ENCODE results near the gene NAXE.
A peak's percentile ranks its signal among the peaks of the same experiment; 100 is the strongest.
"Not testable (repeated sequence)": the region's sequence is repeated elsewhere in the genome, so short reads cannot be mapped to it uniquely, and the experiment has no call there.

NAXE gene

DNA sequence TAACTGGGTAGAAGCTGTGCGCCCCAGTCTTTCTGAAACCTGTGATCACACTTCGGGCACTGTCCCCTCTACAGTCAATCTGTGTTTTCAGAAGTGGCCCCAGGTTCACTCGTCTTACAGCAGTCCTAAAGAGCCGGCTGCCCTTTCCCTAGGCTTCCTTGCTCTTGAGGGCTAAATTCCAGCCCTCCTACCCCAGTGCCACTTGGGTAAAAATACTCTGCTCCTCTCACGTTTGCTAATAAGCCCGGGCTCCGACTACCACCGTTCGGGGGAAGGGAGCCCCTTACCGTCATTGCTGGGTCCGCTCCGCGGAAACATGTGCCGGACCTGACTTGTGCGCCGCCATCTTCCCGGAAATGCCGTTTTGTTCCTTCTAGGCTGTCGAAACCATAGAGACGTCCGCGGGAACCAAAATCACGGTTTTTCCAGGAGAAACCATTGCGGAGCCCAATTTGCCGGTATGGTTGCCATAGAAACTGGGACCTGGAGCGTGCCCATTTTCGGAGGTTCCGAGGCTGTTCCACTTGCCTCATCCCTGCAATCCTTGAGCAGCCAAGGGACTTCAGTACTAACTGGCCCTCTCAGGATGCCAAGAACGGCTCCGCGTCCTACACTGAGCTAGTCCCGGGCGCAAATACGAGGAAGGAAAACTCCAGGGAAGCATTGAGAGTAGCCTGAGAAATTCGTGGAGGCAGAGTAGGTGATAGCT is 9.7 kb downstream of the NAXE start, which contains the start of gene GPATCH4:
Gene GPATCH4 (minus strand): TSS at position 358 of the 709 bp plus-strand sequence.
- H3F3A ChIP-seq (ENCODE audit: insufficient read depth, low read length): no peaks in the 10 kb centered on the region
- no peak for TF ChIP-seq EZH2 (IDR thresholded peaks at IDR 0.05; ENCODE audit: borderline replicate concordance, low read length)
- TF ChIP-seq, protein P1, sequence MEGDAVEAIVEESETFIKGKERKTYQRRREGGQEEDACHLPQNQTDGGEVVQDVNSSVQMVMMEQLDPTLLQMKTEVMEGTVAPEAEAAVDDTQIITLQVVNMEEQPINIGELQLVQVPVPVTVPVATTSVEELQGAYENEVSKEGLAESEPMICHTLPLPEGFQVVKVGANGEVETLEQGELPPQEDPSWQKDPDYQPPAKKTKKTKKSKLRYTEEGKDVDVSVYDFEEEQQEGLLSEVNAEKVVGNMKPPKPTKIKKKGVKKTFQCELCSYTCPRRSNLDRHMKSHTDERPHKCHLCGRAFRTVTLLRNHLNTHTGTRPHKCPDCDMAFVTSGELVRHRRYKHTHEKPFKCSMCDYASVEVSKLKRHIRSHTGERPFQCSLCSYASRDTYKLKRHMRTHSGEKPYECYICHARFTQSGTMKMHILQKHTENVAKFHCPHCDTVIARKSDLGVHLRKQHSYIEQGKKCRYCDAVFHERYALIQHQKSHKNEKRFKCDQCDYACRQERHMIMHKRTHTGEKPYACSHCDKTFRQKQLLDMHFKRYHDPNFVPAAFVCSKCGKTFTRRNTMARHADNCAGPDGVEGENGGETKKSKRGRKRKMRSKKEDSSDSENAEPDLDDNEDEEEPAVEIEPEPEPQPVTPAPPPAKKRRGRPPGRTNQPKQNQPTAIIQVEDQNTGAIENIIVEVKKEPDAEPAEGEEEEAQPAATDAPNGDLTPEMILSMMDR (IDR thresholded peaks at IDR 0.05; ENCODE audit: low read length): no peak
- peaks cover 32% of the 10 kb centered on the region for H3K36me3 ChIP-seq (ENCODE audit: insufficient read depth, low read length)
- H4K20me1 ChIP-seq (ENCODE audit: insufficient read depth, low read length): no peaks in the 10 kb centered on the region
- no peaks in the 10 kb centered on the region for H3K27me3 ChIP-seq (ENCODE audit: insufficient read depth, low read length)
- peak within 1 kb of the TSS; percentile 72 for H3K27ac ChIP-seq (ENCODE audit: low read depth, low read length, poor library complexity, severe bottlenecking)
- peaks cover 27% of the 10 kb centered on the region for H3K4me1 ChIP-seq (ENCODE audit: insufficient read depth, low read length, severe bottlenecking)
- H3K4me3 ChIP-seq (ENCODE audit: low read depth, low read length, poor library complexity, severe bottlenecking): peak within 1 kb of the TSS; percentile 73
- peak within 1 kb of the TSS; percentile 93 for H3K4me2 ChIP-seq (ENCODE audit: low read length)
- H3K9me3 ChIP-seq (ENCODE audit: low read length): no peaks in the 10 kb centered on the region
- no peaks in the 10 kb centered on the region for H3K79me2 ChIP-seq (ENCODE audit: insufficient read depth, low read length)
- H3K9ac ChIP-seq (ENCODE audit: low read length): peak within 1 kb of the TSS; percentile 83
- no peaks in the 10 kb centered on the region for H3K9me2 ChIP-seq (ENCODE audit: low read depth, low read length)
- H2AFZ ChIP-seq (ENCODE audit: low read length): peak within 1 kb of the TSS; percentile 83

DNA sequence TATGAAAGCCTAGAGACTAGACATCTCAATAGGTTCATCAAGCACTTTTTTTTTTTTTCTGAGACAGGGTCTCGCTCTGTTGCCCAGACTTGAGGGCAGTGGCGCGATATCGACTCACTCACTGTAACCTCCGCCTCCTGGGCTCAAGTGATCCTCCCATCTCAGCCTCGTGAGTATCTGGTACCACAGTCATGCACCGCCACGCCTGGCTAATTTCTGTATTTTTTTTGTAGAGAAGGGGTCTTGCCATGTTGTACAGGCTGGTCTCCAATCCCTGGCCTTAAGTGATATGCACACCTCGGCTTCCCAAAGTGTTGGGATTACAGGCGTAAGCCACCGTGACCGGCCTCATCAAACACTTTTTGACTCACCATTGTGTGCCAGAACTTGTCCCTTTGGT is 10.3 kb downstream of the NAXE start:
- Histone ChIP-seq H3K4me2 (ENCODE audit: low read length) (peak overlapping the region; percentile 93), H3K79me2 (ENCODE audit: insufficient read depth, low read length) (no peaks in the 10 kb centered on the region), H4K20me1 (ENCODE audit: insufficient read depth, low read length) (no peaks in the 10 kb centered on the region), H3K27ac (ENCODE audit: low read depth, low read length, poor library complexity, severe bottlenecking) (peak overlapping the region; percentile 72), H3K4me3 (ENCODE audit: low read depth, low read length, poor library complexity, severe bottlenecking) (peak overlapping the region; percentile 73), H2AFZ (ENCODE audit: low read length) (no peak overlapping the region; the same call in 1 of the 2 replicates), H3K4me1 (ENCODE audit: insufficient read depth, low read length, severe bottlenecking) (peaks cover 27% of the 10 kb centered on the region), H3F3A (ENCODE audit: insufficient read depth, low read length) (no peaks in the 10 kb centered on the region), H3K9me3 (ENCODE audit: low read length) (no peaks in the 10 kb centered on the region), H3K9ac (ENCODE audit: low read length) (peak overlapping the region; percentile 83), H3K36me3 (ENCODE audit: insufficient read depth, low read length) (peaks cover 26% of the 10 kb centered on the region), H3K9me2 (ENCODE audit: low read depth, low read length) (no peaks in the 10 kb centered on the region), H3K27me3 (ENCODE audit: insufficient read depth, low read length) (no peaks in the 10 kb centered on the region)
- TF ChIP-seq, protein P1 (IDR thresholded peaks at IDR 0.05; ENCODE audit: low read length): no peak
- no peak for TF ChIP-seq EZH2 (IDR thresholded peaks at IDR 0.05; ENCODE audit: borderline replicate concordance, low read length)

DNA sequence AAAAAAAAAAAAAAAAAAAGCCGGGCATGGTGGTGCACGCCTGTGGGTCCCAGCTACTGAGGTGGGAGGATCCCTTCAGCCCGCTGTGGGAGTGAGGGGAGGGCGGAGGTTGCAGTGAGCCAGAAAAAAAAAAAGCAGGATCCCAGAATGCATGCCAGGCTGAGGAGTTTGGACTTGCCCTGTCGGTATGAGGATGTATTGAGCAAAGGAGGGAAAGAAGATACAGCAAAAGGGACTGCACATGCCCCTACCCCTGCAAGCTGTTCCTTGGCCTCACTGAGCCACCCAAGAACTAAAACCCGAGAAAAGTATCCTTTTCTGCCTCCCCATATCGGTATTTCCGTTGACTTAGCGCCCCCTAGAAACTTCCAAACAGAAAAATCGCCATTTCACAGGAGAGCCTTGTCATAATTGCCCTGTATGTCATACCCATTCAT is 11.0 kb downstream of the NAXE start:
- TF ChIP-seq EZH2 (IDR thresholded peaks at IDR 0.05; ENCODE audit: borderline replicate concordance, low read length): no peak
- TF ChIP-seq, protein P1 (IDR thresholded peaks at IDR 0.05; ENCODE audit: low read length): peak; percentile 73

DNA sequence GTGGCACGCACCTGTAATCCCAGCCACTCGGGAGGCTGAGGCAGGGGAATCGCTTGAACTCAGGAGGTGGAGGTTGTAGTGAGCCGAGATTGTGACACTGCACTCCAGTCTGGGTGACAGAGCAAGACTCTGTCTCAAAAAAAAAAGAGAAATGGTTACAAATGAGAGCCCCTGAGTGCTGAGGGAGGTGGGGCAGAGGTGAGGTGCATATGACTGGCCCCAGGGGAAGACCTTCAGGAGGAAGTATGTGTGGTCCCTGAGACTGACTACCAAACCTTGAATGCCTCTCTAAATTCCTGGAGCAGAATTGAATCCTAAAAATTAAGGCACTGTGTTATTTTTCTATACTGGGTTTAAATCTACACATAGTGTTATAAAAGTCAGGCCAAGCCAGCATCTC is 15.8 kb downstream of the NAXE start:
- not testable (repeated sequence) for H2AFZ ChIP-seq (ENCODE audit: low read length)

More for the DNA sequence above, 11.0 kb downstream of the NAXE start:
- Histone ChIP-seq H3K36me3 (ENCODE audit: insufficient read depth, low read length) (peaks cover 19% of the 10 kb centered on the region; the same call in 1 of the 2 replicates), H3K9me2 (ENCODE audit: low read depth, low read length) (no peaks in the 10 kb centered on the region), H3K9ac (ENCODE audit: low read length) (no peak overlapping the region), H3K4me3 (ENCODE audit: low read depth, low read length, poor library complexity, severe bottlenecking) (peak overlapping the region; percentile 13), H3K9me3 (ENCODE audit: low read length) (no peaks in the 10 kb centered on the region), H3K27me3 (ENCODE audit: insufficient read depth, low read length) (no peaks in the 10 kb centered on the region), H2AFZ (ENCODE audit: low read length) (no peak overlapping the region), H4K20me1 (ENCODE audit: insufficient read depth, low read length) (no peaks in the 10 kb centered on the region), H3K4me2 (ENCODE audit: low read length) (peak overlapping the region; percentile 93; the same call in 1 of the 2 replicates), H3K27ac (ENCODE audit: low read depth, low read length, poor library complexity, severe bottlenecking) (no peak overlapping the region), H3K79me2 (ENCODE audit: insufficient read depth, low read length) (no peaks in the 10 kb centered on the region), H3F3A (ENCODE audit: insufficient read depth, low read length) (no peaks in the 10 kb centered on the region), H3K4me1 (ENCODE audit: insufficient read depth, low read length, severe bottlenecking) (peaks cover 27% of the 10 kb centered on the region)

More for the DNA sequence above, 15.8 kb downstream of the NAXE start:
- not testable (repeated sequence) for H3K4me1 ChIP-seq (ENCODE audit: insufficient read depth, low read length, severe bottlenecking); H3K9me2 ChIP-seq (ENCODE audit: low read depth, low read length); H3K36me3 ChIP-seq (ENCODE audit: insufficient read depth, low read length); H4K20me1 ChIP-seq (ENCODE audit: insufficient read depth, low read length); H3K27ac ChIP-seq (ENCODE audit: low read depth, low read length, poor library complexity, severe bottlenecking); H3K4me2 ChIP-seq (ENCODE audit: low read length); H3F3A ChIP-seq (ENCODE audit: insufficient read depth, low read length); H3K9me3 ChIP-seq (ENCODE audit: low read length); H3K4me3 ChIP-seq (ENCODE audit: low read depth, low read length, poor library complexity, severe bottlenecking); H3K27me3 ChIP-seq (ENCODE audit: insufficient read depth, low read length); H3K79me2 ChIP-seq (ENCODE audit: insufficient read depth, low read length); H3K9ac ChIP-seq (ENCODE audit: low read length)
